ENCODE results near the gene NBAS. TPM values are rescaled to one million over a fixed set of nuclear protein-coding genes. Genes with fewer than 3 reads are reported as not detected.

Gene NBAS
- total and polyA plus RNA-seq, 2 donors (not counting 3 experiments of a cell fraction or from before 2014, with no cell fraction given) = 29.4 to 43.0 TPM

DNA sequence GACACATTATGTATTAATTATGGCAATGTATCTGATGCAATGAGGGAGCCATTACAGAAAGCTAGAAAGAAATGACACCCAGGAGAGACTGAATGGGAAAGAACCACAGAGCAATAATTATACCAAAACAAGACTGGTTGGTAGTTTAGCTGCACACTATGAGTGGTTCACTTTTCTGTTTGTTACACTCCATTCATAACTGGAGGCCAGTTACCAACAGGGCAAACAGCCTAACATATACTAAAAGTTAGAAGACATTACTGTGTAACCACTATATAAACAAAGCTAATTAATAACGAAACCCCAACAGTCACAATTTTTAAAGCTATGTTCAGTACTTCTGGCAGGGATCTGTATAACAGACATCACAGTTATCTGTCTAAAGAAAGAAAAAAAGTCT lies 49.4 kb downstream of the NBAS start:
- Histone ChIP-seq H3K4me3 (replicated peaks in 1 of 3; ENCODE audit: insufficient read depth in 1 of 3, low read depth in 1 of 3, low read length in 3 of 3) (no peak overlapping the region), H3K9me3 (replicated peaks; ENCODE audit: control insufficient read depth, insufficient read depth, low read length) (no peaks in the 10 kb centered on the region), H3K36me3 (ENCODE audit: control insufficient read depth in 2 of 2, extremely low read depth in 1 of 2, insufficient read depth in 2 of 2, low read length in 2 of 2) (no peaks in the 10 kb centered on the region), H4K20me1 (replicated peaks; ENCODE audit: control insufficient read depth, extremely low read depth, insufficient read depth, low read length) (no peaks in the 10 kb centered on the region), H3K9ac (replicated peaks; ENCODE audit: extremely low read depth, insufficient read depth, low read length) (no peak overlapping the region), H3K27me3 (ENCODE audit: control insufficient read depth in 2 of 2, insufficient read depth in 2 of 2, low read length in 2 of 2) (no peaks in the 10 kb centered on the region), H3K79me2 (ENCODE audit: control insufficient read depth, insufficient read depth, low read length) (no peaks in the 10 kb centered on the region), H3K27ac (ENCODE audit: insufficient read depth, low read depth, low read length) (no peak overlapping the region), H3K4me1 (ENCODE audit: control insufficient read depth, extremely low read depth, insufficient read depth, low read length) (no peaks in the 10 kb centered on the region), H2AFZ (ENCODE audit: low read depth, low read length) (no peak overlapping the region), H3K9me1 (replicated peaks; ENCODE audit: control insufficient read depth, extremely low read depth, insufficient read depth, low read length) (peaks cover 2% of the 10 kb centered on the region), H3K4me2 (ENCODE audit: insufficient read depth, low read length) (no peak overlapping the region)
- dilution Hi-C loops (cut with MboI; ENCODE audit: extremely low pct_ligation_motif_present, low sequenced_read_pairs) (no loop called here), intact Hi-C loops (cut with micrococcal nuclease) (no loop called here)
- ChIA-PET POLR2A (no interaction called here), CTCF (interaction anchor here (1.7 to 2.1 kb wide), 2 partner anchors 10 to 66 kb away, joined by 4 to 7 read pairs; no protein-coding TSS in a partner anchor)
- BruUV-seq (replicated peaks) = no TSS peak
- no peak for TF ChIP-seq EZH2 (IDR thresholded peaks at IDR 0.05; ENCODE audit: borderline replicate concordance, low read depth, low read length, severe bottlenecking)
- DNase-seq (ENCODE audit: low read depth, low spot score) (no peak), FAIRE-seq (no peak)

DNA sequence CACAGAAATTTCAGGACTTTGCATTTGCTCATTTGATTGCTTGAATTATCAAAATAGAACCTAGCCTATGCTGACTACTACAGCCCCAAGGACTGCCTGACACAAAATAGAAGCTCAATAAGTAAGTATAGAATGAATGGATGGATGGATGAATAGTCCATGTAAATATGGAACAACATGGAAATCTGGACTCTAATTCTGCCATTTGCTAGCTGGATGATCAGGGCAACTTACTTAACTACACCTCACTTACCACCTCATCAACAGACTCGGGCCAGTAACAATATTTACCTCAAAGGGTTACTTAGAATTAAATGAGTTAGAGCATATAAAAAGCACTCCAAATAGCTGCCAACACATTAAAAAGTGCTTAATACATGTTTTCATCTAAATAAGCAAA lies 50.6 kb downstream of the NBAS start:
- intact Hi-C loops (cut with micrococcal nuclease) = no loop called here
- no peaks in the 10 kb centered on the region for H3K79me2 ChIP-seq (ENCODE audit: control insufficient read depth, insufficient read depth, low read length)
- ChIA-PET POLR2A (no interaction called here), CTCF (interaction anchor here (0.9 to 1.7 kb wide), 2 partner anchors 19 to 67 kb away, joined by 3 to 4 read pairs; no protein-coding TSS in a partner anchor)
- no peaks in the 10 kb centered on the region for H3K9me3 ChIP-seq (replicated peaks; ENCODE audit: control insufficient read depth, insufficient read depth, low read length)
- DNase-seq (ENCODE audit: low read depth, low spot score) (no peak), FAIRE-seq (no peak)
- H3K27me3 ChIP-seq (ENCODE audit: control insufficient read depth in 2 of 2, insufficient read depth in 2 of 2, low read length in 2 of 2) = no peaks in the 10 kb centered on the region
- peaks cover 2% of the 10 kb centered on the region for H3K9me1 ChIP-seq (replicated peaks; ENCODE audit: control insufficient read depth, extremely low read depth, insufficient read depth, low read length)
- H3K4me3 ChIP-seq (replicated peaks in 1 of 3; ENCODE audit: insufficient read depth in 1 of 3, low read depth in 1 of 3, low read length in 3 of 3) = no peak overlapping the region
- no TSS peak for BruUV-seq (replicated peaks)
- H3K27ac ChIP-seq (ENCODE audit: insufficient read depth, low read depth, low read length) = no peak overlapping the region
- H3K9ac ChIP-seq (replicated peaks; ENCODE audit: extremely low read depth, insufficient read depth, low read length) = no peak overlapping the region
- H3K4me1 ChIP-seq (ENCODE audit: control insufficient read depth, extremely low read depth, insufficient read depth, low read length) = peaks cover 1% of the 10 kb centered on the region
- no peaks in the 10 kb centered on the region for H4K20me1 ChIP-seq (replicated peaks; ENCODE audit: control insufficient read depth, extremely low read depth, insufficient read depth, low read length)
- H3K4me2 ChIP-seq (ENCODE audit: insufficient read depth, low read length) = no peak overlapping the region
- H2AFZ ChIP-seq (ENCODE audit: low read depth, low read length) = no peak overlapping the region
- dilution Hi-C loops (cut with MboI; ENCODE audit: extremely low pct_ligation_motif_present, low sequenced_read_pairs) = no loop called here
- H3K36me3 ChIP-seq (ENCODE audit: control insufficient read depth in 2 of 2, extremely low read depth in 1 of 2, insufficient read depth in 2 of 2, low read length in 2 of 2) = no peaks in the 10 kb centered on the region
- TF ChIP-seq MYC (IDR thresholded peaks at IDR 0.05; ENCODE audit: low read depth, low read length) = no peak
- no peak for TF ChIP-seq EZH2 (IDR thresholded peaks at IDR 0.05; ENCODE audit: borderline replicate concordance, low read depth, low read length, severe bottlenecking)
- TF ChIP-seq GATA2 (IDR thresholded peaks at IDR 0.05; ENCODE audit: insufficient read depth, insufficient read length, low read depth, low read length) = no peak
- no peak for TF ChIP-seq POLR2A (IDR thresholded peaks at IDR 0.05; ENCODE audit: low read depth, low read length)
- TF ChIP-seq CTCF (IDR thresholded peaks at IDR 0.05; ENCODE audit: extremely low read depth in 1 of 2, insufficient read depth in 1 of 2, low read depth in 1 of 2, low read length in 2 of 2) = no peak
- TF ChIP-seq, protein P1, sequence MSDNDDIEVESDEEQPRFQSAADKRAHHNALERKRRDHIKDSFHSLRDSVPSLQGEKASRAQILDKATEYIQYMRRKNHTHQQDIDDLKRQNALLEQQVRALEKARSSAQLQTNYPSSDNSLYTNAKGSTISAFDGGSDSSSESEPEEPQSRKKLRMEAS (IDR thresholded peaks at IDR 0.05; ENCODE audit: insufficient read depth, insufficient read length) = no peak
- no peak for TF ChIP-seq JUN (IDR thresholded peaks at IDR 0.05; ENCODE audit: borderline replicate concordance, insufficient read depth, insufficient read length, low read depth)
- TF ChIP-seq FOS (IDR thresholded peaks at IDR 0.05; ENCODE audit: borderline replicate concordance, insufficient read depth, low read length) = no peak
- TF ChIP-seq POLR2AphosphoS5 (IDR thresholded peaks at IDR 0.05; ENCODE audit: insufficient read depth, low read depth, low read length) = no peak

Data from endothelial cell of umbilical vein (primary cell).